ENCODE measurements around the gene NCOA5.

NCOA5 gene

DNA sequence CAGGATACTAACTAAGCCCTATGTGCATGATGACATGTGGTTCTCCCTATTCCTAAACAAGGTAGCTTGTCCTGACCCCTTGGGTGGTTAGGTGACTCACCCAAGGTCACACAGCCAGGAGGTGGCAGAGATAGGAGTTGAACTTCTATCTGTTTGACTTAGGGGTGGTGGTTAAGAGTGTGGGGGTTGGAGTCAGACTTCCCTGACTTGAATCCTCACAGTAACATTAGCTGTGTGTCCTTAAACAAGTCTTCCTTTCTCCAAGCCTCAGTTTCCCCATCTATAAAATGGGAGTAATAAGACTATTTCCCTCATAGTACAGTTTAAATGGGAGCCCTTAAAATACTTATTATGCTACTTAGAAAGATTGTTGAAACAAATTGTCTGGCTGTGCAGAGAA lies 38.9 kb downstream of the NCOA5 start:
- TF ChIP-seq, protein P1, sequence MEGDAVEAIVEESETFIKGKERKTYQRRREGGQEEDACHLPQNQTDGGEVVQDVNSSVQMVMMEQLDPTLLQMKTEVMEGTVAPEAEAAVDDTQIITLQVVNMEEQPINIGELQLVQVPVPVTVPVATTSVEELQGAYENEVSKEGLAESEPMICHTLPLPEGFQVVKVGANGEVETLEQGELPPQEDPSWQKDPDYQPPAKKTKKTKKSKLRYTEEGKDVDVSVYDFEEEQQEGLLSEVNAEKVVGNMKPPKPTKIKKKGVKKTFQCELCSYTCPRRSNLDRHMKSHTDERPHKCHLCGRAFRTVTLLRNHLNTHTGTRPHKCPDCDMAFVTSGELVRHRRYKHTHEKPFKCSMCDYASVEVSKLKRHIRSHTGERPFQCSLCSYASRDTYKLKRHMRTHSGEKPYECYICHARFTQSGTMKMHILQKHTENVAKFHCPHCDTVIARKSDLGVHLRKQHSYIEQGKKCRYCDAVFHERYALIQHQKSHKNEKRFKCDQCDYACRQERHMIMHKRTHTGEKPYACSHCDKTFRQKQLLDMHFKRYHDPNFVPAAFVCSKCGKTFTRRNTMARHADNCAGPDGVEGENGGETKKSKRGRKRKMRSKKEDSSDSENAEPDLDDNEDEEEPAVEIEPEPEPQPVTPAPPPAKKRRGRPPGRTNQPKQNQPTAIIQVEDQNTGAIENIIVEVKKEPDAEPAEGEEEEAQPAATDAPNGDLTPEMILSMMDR (IDR thresholded peaks at IDR 0.05): no peak
- no peaks in the 10 kb centered on the region for H3K9me3 ChIP-seq
- intact Hi-C loops (cut with DNase I; ENCODE audit: low total_unique reads): no loop called here

DNA sequence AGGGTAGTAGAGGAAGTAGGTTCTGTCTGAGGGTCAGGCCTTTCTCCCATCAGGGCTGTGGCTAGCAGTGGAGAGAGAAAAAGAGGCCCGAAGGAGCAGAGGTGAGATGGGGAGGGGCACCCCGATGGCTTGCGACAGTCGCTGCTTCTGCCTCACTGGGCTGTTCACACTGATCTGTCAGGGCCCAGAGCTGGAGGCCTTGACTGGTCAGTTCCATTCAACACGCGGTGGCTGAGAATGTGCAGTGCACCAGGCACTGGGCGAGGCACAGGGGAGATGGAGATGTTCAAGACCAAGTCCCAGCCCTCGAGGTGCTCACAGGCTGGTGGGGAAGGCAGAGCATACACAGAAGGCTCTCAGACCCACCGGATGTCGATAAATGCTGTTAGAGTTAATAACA lies 39.3 kb downstream of the NCOA5 start:
- Histone ChIP-seq H3K4me1 (no peaks in the 10 kb centered on the region), H3K9me3 (no peaks in the 10 kb centered on the region), H3K27ac (no peak overlapping the region), H3K36me3 (no peaks in the 10 kb centered on the region), H3K4me3 (no peak overlapping the region), H3K27me3 (peaks cover 0 to 26% of the 10 kb centered on the region in 2 donors)
- intact Hi-C loops (cut with DNase I; ENCODE audit: low total_unique reads): no loop called here
- DNase-seq: no peak
- TF ChIP-seq, protein P1 (IDR thresholded peaks at IDR 0.05): no peak

More for the DNA sequence above, 38.9 kb downstream of the NCOA5 start:
- no peak for DNase-seq
- H3K27ac ChIP-seq: no peak overlapping the region
- H3K27me3 ChIP-seq: peaks cover 0 to 21% of the 10 kb centered on the region in 2 donors
- H3K36me3 ChIP-seq: no peaks in the 10 kb centered on the region
- H3K4me3 ChIP-seq: no peak overlapping the region
- H3K4me1 ChIP-seq: no peaks in the 10 kb centered on the region

DNA sequence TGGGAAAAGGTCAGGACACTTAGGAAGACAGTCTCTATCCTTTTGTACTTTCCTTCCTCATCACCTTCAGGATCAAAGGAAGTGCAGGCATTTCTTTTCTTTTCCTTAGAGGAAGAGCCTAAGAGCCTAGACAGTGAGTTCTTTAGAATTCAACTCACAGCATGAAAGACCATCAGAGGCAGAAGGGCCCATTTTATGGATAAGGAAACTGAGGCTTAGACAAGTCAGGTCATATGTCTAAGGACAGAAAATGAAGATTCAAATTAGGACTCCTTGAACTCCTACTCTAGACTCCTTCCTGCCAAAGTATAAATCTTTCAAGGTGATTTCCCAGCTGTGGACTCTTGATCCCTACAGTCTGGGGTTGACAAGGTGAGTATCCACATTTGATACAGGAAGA lies 39.9 kb downstream of the NCOA5 start:
- no peak for DNase-seq
- H3K27me3 ChIP-seq: peaks cover 0 to 31% of the 10 kb centered on the region in 2 donors
- TF ChIP-seq, protein P1 (IDR thresholded peaks at IDR 0.05): no peak
- intact Hi-C loops (cut with DNase I; ENCODE audit: low total_unique reads): no loop called here
- H3K36me3 ChIP-seq: no peaks in the 10 kb centered on the region
- H3K4me1 ChIP-seq: no peaks in the 10 kb centered on the region
- no peak overlapping the region for H3K4me3 ChIP-seq
- H3K27ac ChIP-seq: no peak overlapping the region
- H3K9me3 ChIP-seq: no peaks in the 10 kb centered on the region

DNA sequence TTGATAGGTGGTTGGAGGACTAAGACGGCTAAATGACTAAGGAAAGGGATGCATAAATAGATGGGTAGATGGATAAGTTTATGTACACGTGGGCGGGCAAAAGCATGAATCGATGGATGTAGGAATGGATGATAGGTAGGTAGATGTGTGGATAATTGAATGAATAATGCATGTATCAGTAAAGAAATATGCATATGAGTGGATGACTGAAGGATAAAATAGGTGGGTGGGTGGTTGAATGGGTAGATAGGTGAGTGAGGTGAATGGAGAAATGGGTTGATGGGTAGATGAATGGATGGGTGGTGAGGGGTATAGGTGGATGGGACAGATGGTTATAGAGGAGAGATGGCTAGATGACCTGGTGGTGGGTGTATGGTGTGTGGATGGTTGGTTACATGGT lies 40.6 kb downstream of the NCOA5 start:
- H3K27ac ChIP-seq: no peak overlapping the region
- no peaks in the 10 kb centered on the region for H3K9me3 ChIP-seq
- DNase-seq: no peak
- peaks cover 0 to 32% of the 10 kb centered on the region in 2 donors for H3K27me3 ChIP-seq
- TF ChIP-seq, protein P1 (IDR thresholded peaks at IDR 0.05): no peak
- no peaks in the 10 kb centered on the region for H3K36me3 ChIP-seq
- H3K4me3 ChIP-seq: no peak overlapping the region
- no peaks in the 10 kb centered on the region for H3K4me1 ChIP-seq
- intact Hi-C loops (cut with DNase I; ENCODE audit: low total_unique reads): no loop called here

DNA sequence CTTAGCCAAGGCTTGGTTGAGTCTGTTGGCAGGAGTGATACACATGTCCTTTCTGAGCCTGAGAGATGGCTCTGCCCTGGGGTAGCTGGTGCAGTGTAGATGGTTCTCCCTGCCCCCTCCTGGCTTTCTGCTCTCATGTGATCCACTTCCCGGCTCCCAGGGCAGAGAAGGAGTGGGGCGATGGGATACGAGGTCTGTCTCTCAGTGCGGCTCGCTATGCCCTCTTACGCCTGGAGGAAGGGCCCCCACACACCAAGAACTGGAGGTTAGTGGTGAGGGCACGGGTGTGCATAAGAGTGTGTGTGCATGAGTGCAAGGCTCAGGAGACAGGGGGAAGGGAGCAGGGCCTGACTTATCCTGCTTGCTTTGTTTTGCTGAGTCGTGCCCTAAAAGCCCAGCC lies 41.9 kb downstream of the NCOA5 start:
- Histone ChIP-seq H3K27ac (no peak overlapping the region), H3K4me3 (no peak overlapping the region), H3K36me3 (no peaks in the 10 kb centered on the region), H3K27me3 (peaks cover 0 to 38% of the 10 kb centered on the region in 2 donors), H3K9me3 (no peaks in the 10 kb centered on the region), H3K4me1 (no peaks in the 10 kb centered on the region)
- intact Hi-C loops (cut with DNase I; ENCODE audit: low total_unique reads): no loop called here
- TF ChIP-seq, protein P1 (IDR thresholded peaks at IDR 0.05): no peak
- DNase-seq: no peak

All from tibial artery (tissue), 4 donors.